Stimulated activated CD4-positive, alpha-beta T cell treated with anti-CD3 and anti-CD28 coated beads, TNF-alpha, amount 100 ng/mL, for 1 hour (primary cell): ENCODE results near the gene TPSB2.
"Not testable (repeated sequence)": the region's sequence is repeated elsewhere in the genome, so short reads cannot be mapped to it uniquely, and the experiment has no call there.

Experiments
- DNase-seq, 3 donors: peaks; one replicate each; pipeline ENCODE4 v3.0.0-alpha.2; 2020; ENCODE audit warnings: low read depth in 3 of 3, low spot score in 1 of 3

Gene TPSB2

GRCh38 chr16:1262210-1262845 lies 32.3 kb upstream of the TPSB2 start:
- no peak for DNase-seq

GRCh38 chr16:1261131-1261892 lies 31.3 kb upstream of the TPSB2 start:
- no peak for DNase-seq

GRCh38 chr16:1260101-1260680 lies 30.2 kb upstream of the TPSB2 start:
- no peak for DNase-seq

GRCh38 chr16:1259760-1260068 lies 29.7 kb upstream of the TPSB2 start:
- no peak for DNase-seq

- DNase-seq, result no peak
Observed at GRCh38 chr16:1258906-1259759, 29.1 kb upstream of the TPSB2 start.

GRCh38 chr16:1258225-1258600 lies 28.2 kb upstream of the TPSB2 start:
- DNase-seq, result no peak

- no peak for DNase-seq
Observed at GRCh38 chr16:1257561-1258224, 27.7 kb upstream of the TPSB2 start.

GRCh38 chr16:1256874-1257322 lies 26.9 kb upstream of the TPSB2 start:
- DNase-seq, result no peak

- DNase-seq, result not testable (repeated sequence)
Observed at GRCh38 chr16:1256296-1256873, 26.4 kb upstream of the TPSB2 start.

- DNase-seq, result not testable (repeated sequence)
Observed at GRCh38 chr16:1255276-1256122, 25.5 kb upstream of the TPSB2 start, which contains the start of gene TPSD1. Gene TPSD1, plus strand, starts transcription at chr16:1256069. Its CDS starts 212 bp downstream, at chr16:1256281.

- not testable (repeated sequence) for DNase-seq
Observed at GRCh38 chr16:1254821-1255220, 24.8 kb upstream of the TPSB2 start.

GRCh38 chr16:1253701-1254364 lies 23.8 kb upstream of the TPSB2 start:
- not testable (repeated sequence) for DNase-seq

- DNase-seq, result not testable (repeated sequence)
Observed at GRCh38 chr16:1249031-1249755, 19.2 kb upstream of the TPSB2 start.

GRCh38 chr16:1247903-1248537 lies 18.0 kb upstream of the TPSB2 start:
- DNase-seq, result not testable (repeated sequence)

- DNase-seq, result no peak
Observed at GRCh38 chr16:1245452-1246020, 15.6 kb upstream of the TPSB2 start.

GRCh38 chr16:1244881-1245280 lies 14.9 kb upstream of the TPSB2 start:
- DNase-seq, result no peak
